Colonic mucosa (tissue), 4 donors: ENCODE measurements around the gene SLC16A7. TPM values are rescaled to one million over a fixed set of nuclear protein-coding genes. Genes with fewer than 3 reads are reported as not detected.

Experiments
- DNase-seq: peaks from one replicate; pipeline ENCODE4 v3.0.0-alpha.2; 2020
- H3K27ac ChIP-seq: fragments of 200-600 bp; one replicate; pipeline ENCODE4 v1.8.0; 2021
- H3K27me3 ChIP-seq: fragments of 200-600 bp; one replicate; pipeline ENCODE4 v1.8.0; 2021
- H3K36me3 ChIP-seq: fragments of 200-600 bp; one replicate; pipeline ENCODE4 v1.8.0; 2021
- H3K4me1 ChIP-seq: fragments of 200-600 bp; one replicate; pipeline ENCODE4 v1.8.0; 2021; ENCODE audit warnings: mild to moderate bottlenecking
- H3K4me3 ChIP-seq: fragments of 200-600 bp; one replicate; pipeline ENCODE4 v1.8.0; 2021
- H3K9ac ChIP-seq, 2 donors: one replicate each; pipeline ENCODE4 v1.7.0; 2013; ENCODE audit warnings: control low read depth in 2 of 2, low read depth in 2 of 2, low read length in 2 of 2
- H3K9me3 ChIP-seq: fragments of 200-600 bp; one replicate; pipeline ENCODE4 v1.8.0; 2021
- intact Hi-C: fragments of 100-400 bp; cut with DNase I; formaldehyde crosslinking; loops from one replicate; pipeline ENCODE4 v1.14.1; 2022
- total RNA-seq, 2 donors: library from RNA; stranded (reverse); fragmentation: NEBNext Ultra II Directional in 1 of 2; extraction: Animal tissue kit (Norgen Biotek cat#: 25700) in 1 of 2; gene quantifications; one replicate each; pipeline ENCODE4 v1.2.1, GENCODE V29; 2021
- TF ChIP-seq, protein P1 (sequence below): fragments of 200-600 bp; IDR thresholded peaks from one replicate; pipeline ENCODE4 v1.8.0; 2022; ENCODE audit warnings: antibody characterized with exemption, mild to moderate bottlenecking
- donor health status: healthy.
- donor health status: DM: no; HTN: no; CAD: no.
- donor health status: DM: no; HTN: no; CAD: no.

Gene SLC16A7
- total RNA-seq, 2 donors from 2014 or later, result 4.4 to 9.5 TPM

GRCh38 chr12:59735231-59735630, 139.4 kb downstream of the SLC16A7 start:
- Histone ChIP-seq H3K4me1 (no peaks in the 10 kb centered on the region), H3K36me3 (no peaks in the 10 kb centered on the region), H3K27me3 (no peaks in the 10 kb centered on the region), H3K27ac (no peak overlapping the region), H3K9me3 (no peaks in the 10 kb centered on the region), H3K4me3 (no peak overlapping the region), H3K9ac (no peak overlapping the region)
- intact Hi-C loops, result no loop called here
- DNase-seq, result no peak
- TF ChIP-seq, protein P1, sequence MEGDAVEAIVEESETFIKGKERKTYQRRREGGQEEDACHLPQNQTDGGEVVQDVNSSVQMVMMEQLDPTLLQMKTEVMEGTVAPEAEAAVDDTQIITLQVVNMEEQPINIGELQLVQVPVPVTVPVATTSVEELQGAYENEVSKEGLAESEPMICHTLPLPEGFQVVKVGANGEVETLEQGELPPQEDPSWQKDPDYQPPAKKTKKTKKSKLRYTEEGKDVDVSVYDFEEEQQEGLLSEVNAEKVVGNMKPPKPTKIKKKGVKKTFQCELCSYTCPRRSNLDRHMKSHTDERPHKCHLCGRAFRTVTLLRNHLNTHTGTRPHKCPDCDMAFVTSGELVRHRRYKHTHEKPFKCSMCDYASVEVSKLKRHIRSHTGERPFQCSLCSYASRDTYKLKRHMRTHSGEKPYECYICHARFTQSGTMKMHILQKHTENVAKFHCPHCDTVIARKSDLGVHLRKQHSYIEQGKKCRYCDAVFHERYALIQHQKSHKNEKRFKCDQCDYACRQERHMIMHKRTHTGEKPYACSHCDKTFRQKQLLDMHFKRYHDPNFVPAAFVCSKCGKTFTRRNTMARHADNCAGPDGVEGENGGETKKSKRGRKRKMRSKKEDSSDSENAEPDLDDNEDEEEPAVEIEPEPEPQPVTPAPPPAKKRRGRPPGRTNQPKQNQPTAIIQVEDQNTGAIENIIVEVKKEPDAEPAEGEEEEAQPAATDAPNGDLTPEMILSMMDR, result no peak

DNA sequence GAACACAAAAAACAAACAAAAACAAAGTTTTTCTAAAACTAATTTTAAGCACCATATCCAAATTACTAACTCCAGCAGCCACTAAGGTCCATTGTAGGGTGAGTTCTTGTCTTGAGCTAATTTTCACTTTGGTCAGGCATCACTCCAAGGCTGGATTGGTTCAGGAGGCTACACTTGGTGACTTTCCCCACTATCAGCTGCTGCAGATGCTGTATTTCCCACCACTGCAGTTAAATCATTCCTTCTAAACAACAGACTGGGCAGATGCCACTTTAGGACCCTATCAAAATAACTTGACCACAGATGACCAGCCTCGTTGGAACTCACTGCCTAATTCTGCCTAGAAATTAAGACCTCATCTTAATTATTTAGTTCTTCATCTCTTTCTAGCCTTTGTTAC, 140.5 kb downstream of the SLC16A7 start:
- no peaks in the 10 kb centered on the region for H3K9me3 ChIP-seq
- H3K4me3 ChIP-seq, result no peak overlapping the region
- H3K36me3 ChIP-seq, result no peaks in the 10 kb centered on the region
- H3K4me1 ChIP-seq, result no peaks in the 10 kb centered on the region
- no peak overlapping the region for H3K9ac ChIP-seq
- intact Hi-C loops, result no loop called here
- H3K27me3 ChIP-seq, result no peaks in the 10 kb centered on the region
- no peak for DNase-seq
- H3K27ac ChIP-seq, result no peak overlapping the region
- TF ChIP-seq, protein P1, result no peak

- intact Hi-C loops, result no loop called here
- H3K36me3 ChIP-seq, result no peaks in the 10 kb centered on the region
- H3K9ac ChIP-seq, result no peak overlapping the region
- H3K4me3 ChIP-seq, result no peak overlapping the region
- no peaks in the 10 kb centered on the region for H3K27me3 ChIP-seq
- no peaks in the 10 kb centered on the region for H3K9me3 ChIP-seq
- no peaks in the 10 kb centered on the region for H3K4me1 ChIP-seq
- no peak overlapping the region for H3K27ac ChIP-seq
- DNase-seq, result no peak
- TF ChIP-seq, protein P1, result no peak
Measured at GRCh38 chr12:59736786-59737185, 141.0 kb downstream of the SLC16A7 start.

GRCh38 chr12:59737725-59738463, 142.1 kb downstream of the SLC16A7 start:
- H3K36me3 ChIP-seq, result no peaks in the 10 kb centered on the region
- H3K4me3 ChIP-seq, result no peak overlapping the region
- H3K27me3 ChIP-seq, result no peaks in the 10 kb centered on the region
- H3K27ac ChIP-seq, result no peak overlapping the region
- no peaks in the 10 kb centered on the region for H3K4me1 ChIP-seq
- DNase-seq, result no peak
- H3K9me3 ChIP-seq, result no peaks in the 10 kb centered on the region
- TF ChIP-seq, protein P1, result no peak
- intact Hi-C loops, result no loop called here
- H3K9ac ChIP-seq, result no peak overlapping the region

- H3K27ac ChIP-seq, result no peak overlapping the region
- H3K9ac ChIP-seq, result no peak overlapping the region
- no peaks in the 10 kb centered on the region for H3K4me1 ChIP-seq
- intact Hi-C loops, result no loop called here
- TF ChIP-seq, protein P1, result no peak
- DNase-seq, result no peak
- no peaks in the 10 kb centered on the region for H3K9me3 ChIP-seq
- no peaks in the 10 kb centered on the region for H3K36me3 ChIP-seq
- no peak overlapping the region for H3K4me3 ChIP-seq
- no peaks in the 10 kb centered on the region for H3K27me3 ChIP-seq
Measured at GRCh38 chr12:59742841-59743240, 147.0 kb downstream of the SLC16A7 start.
